Hepatocyte (in vitro differentiated cells): Measurements from ENCODE around the gene SHC4.

Experiments
- EZH2 ChIP-seq: fragments of 200-600 bp; sonication (generic); IDR thresholded peaks from 2 replicates; pipeline ENCODE4 v1.6.1; 2016; ENCODE audit warnings: antibody characterized with exemption, mild to moderate bottlenecking, borderline replicate concordance
- EZH2phosphoT487 ChIP-seq: fragments of 200-600 bp; sonication (generic); IDR thresholded peaks from one replicate; pipeline ENCODE4 v1.6.1; 2018; ENCODE audit warnings: antibody characterized with exemption, mild to moderate bottlenecking, low read depth, moderate library complexity; ENCODE audit not compliant: unreplicated experiment, severe bottlenecking
- TF ChIP-seq, protein P1 (sequence below): fragments of 200-600 bp; sonication (generic); IDR thresholded peaks from 2 replicates; pipeline ENCODE4 v1.5.1; 2016; ENCODE audit warnings: antibody characterized with exemption, mild to moderate bottlenecking; ENCODE audit not compliant: poor library complexity

DNA sequence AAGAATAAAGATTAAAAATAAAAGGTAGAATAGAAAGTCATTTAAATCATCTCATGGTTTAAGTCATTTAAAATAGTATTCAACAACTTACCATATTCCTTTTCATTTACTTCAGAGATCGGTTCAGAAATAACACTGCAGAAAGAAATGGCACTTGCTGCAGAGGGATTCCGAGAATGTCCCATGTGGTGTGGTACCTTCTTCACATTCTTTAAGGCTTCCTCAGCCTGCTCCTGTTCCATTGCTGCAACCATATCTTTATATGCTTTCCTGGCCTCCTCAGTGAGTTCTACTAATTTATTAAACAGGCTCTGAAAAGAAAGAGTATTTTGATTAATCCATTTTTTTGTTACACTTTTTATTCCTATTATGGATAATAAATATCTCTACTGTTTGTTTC, 32.6 kb upstream of the SHC4 start:
- TF ChIP-seq, protein P1, sequence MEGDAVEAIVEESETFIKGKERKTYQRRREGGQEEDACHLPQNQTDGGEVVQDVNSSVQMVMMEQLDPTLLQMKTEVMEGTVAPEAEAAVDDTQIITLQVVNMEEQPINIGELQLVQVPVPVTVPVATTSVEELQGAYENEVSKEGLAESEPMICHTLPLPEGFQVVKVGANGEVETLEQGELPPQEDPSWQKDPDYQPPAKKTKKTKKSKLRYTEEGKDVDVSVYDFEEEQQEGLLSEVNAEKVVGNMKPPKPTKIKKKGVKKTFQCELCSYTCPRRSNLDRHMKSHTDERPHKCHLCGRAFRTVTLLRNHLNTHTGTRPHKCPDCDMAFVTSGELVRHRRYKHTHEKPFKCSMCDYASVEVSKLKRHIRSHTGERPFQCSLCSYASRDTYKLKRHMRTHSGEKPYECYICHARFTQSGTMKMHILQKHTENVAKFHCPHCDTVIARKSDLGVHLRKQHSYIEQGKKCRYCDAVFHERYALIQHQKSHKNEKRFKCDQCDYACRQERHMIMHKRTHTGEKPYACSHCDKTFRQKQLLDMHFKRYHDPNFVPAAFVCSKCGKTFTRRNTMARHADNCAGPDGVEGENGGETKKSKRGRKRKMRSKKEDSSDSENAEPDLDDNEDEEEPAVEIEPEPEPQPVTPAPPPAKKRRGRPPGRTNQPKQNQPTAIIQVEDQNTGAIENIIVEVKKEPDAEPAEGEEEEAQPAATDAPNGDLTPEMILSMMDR, result no peak
- TF ChIP-seq EZH2phosphoT487, result no peak
- TF ChIP-seq EZH2, result no peak
